Heart left ventricle (tissue), 13 donors: ENCODE results near the gene REP15.

Source experiments
- POLR2A ChIP-seq, 2 donors: fragments of 450-650 bp; IDR thresholded peaks; one replicate each; pipeline ENCODE4 v1.6.1; 2017; ENCODE audit warnings: antibody characterized with exemption in 2 of 2, mild to moderate bottlenecking in 2 of 2, moderate library complexity in 2 of 2
- TF ChIP-seq, protein P1 (sequence below), 12 donors: fragments of 200-600 bp; sonication (generic) in 4 of 12; IDR thresholded peaks; one replicate each; pipeline versions ENCODE4 v1.5.0 to v1.8.0; 2018 to 2022; ENCODE audit warnings: antibody characterized with exemption in 12 of 12, mild to moderate bottlenecking in 5 of 12
- donor health status: ischemic (EF 13 %, LVEDD 7.1; RV severe dilation, severe dysfunction).
- donor health status: DM: no; HTN: yes; CAD: no.
- donor health status: DM: no; HTN: no; CAD: no.
- donor health status: ischemic (EF 25% LVEDD 6.9; RV normal size, moderate dysfunction).
- donor health status: ischemic (EF 25% LVEDD 5.7; RV mildly dilated, moderate dysfunction).
- donor health status: ischemic (EF 35%, LVEDD 5.7; RV mildly dilated, moderate dysfunction).
- donor health status: nonischemic (EF 11% LVEDD 7.7; RV severe dilation, severe dysfunction).
- donor health status: DM: yes; HTN: yes; CAD: no.
- donor health status: PGD.
- donor health status: ischemic (EF 29% LVEDD 5.4; RV normal size, mild dysfunction).
- donor health status: nonischemic (EF 23%, LVEDD 6.1; RV moderate dilation, normal function).

DNA sequence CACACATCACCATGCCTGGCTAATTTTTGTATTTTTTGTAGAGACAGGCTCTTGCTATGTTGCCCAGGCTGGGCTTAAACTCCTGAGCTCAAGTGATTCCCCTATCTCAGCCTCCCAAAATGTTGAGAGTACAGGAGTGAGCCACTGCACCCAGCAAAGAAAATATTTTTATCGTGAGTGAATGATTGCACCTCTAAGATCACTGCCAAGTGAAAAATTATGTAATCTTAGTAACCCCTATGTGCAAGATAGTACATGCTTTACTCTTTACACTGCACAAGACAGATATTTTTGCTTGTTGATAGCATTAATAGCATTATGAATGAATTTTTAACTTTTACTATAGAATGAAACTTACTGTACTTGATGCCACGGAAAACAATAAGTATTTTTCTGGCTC is 11.0 kb downstream of the REP15 start:
- no peak for TF ChIP-seq POLR2A (IDR thresholded peaks at IDR 0.05)
- TF ChIP-seq, protein P1, sequence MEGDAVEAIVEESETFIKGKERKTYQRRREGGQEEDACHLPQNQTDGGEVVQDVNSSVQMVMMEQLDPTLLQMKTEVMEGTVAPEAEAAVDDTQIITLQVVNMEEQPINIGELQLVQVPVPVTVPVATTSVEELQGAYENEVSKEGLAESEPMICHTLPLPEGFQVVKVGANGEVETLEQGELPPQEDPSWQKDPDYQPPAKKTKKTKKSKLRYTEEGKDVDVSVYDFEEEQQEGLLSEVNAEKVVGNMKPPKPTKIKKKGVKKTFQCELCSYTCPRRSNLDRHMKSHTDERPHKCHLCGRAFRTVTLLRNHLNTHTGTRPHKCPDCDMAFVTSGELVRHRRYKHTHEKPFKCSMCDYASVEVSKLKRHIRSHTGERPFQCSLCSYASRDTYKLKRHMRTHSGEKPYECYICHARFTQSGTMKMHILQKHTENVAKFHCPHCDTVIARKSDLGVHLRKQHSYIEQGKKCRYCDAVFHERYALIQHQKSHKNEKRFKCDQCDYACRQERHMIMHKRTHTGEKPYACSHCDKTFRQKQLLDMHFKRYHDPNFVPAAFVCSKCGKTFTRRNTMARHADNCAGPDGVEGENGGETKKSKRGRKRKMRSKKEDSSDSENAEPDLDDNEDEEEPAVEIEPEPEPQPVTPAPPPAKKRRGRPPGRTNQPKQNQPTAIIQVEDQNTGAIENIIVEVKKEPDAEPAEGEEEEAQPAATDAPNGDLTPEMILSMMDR (IDR thresholded peaks at IDR 0.05) = no peak
